Vagina (tissue), 2 donors: ENCODE measurements around the gene MEGF10.

Experiments used
- CTCF ChIP-seq, 3 experiments: fragments of 450-650 bp in 2 of 3; fragments of 200-600 bp in 1 of 3; sonication (generic) in 1 of 3; IDR thresholded peaks; one replicate each; pipeline ENCODE4 v1.5.1; 2017 to 2019; ENCODE audit warnings: antibody characterized with exemption in 3 of 3, mild to moderate bottlenecking in 2 of 3, moderate library complexity in 2 of 3
- POLR2A ChIP-seq, 2 donors: fragments of 450-650 bp; IDR thresholded peaks; one replicate each; pipeline ENCODE4 v1.6.1; 2017; ENCODE audit warnings: antibody characterized with exemption in 2 of 2, mild to moderate bottlenecking in 2 of 2, moderate library complexity in 2 of 2
- POLR2AphosphoS5 ChIP-seq, 2 donors: sonication (generic); formaldehyde crosslinking; IDR thresholded peaks; one replicate each; pipeline ENCODE4 v1.9.0; 2017; ENCODE audit warnings: antibody characterized with exemption in 2 of 2, mild to moderate bottlenecking in 2 of 2, low read depth in 1 of 2; ENCODE audit not compliant: insufficient read depth in 1 of 2

GRCh38 chr5:127441799-127442484 lies 151.3 kb downstream of the MEGF10 start:
- no peak for TF ChIP-seq POLR2A (IDR thresholded peaks at IDR 0.05)
- TF ChIP-seq POLR2AphosphoS5 (IDR thresholded peaks at IDR 0.05; ENCODE audit: insufficient read depth in 1 of 2, low read depth in 1 of 2) = no peak
- no peak for TF ChIP-seq CTCF (IDR thresholded peaks at IDR 0.05)
